ENCODE results near the gene ZNF467. TPM values are rescaled to one million over a fixed set of nuclear protein-coding genes. Genes with fewer than 3 reads are reported as not detected.

ZNF467 gene
- total RNA-seq, 1 donor from 2014 or later, result 0.17 TPM

DNA sequence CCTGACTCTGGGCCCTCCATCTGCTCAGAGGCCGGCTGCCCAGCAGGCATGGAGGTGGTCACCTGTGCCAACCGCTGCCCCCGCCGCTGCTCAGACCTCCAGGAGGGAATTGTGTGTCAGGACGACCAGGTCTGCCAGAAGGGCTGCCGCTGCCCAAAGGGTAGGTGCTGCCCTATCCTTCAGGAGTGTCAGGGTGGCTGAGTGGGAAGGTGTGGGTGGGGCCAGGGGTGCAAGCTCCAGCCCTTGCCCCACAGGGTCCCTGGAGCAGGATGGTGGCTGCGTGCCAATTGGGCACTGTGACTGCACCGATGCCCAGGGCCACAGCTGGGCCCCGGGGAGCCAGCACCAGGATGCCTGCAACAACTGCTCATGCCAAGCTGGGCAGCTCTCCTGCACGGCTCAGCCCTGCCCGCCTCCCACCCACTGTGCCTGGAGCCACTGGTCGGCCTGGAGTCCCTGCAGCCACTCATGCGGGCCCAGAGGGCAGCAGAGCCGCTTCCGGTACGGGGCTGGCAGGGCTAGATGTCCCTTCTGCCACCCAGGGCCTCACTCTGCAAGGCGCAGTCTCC lies 47.3 kb upstream of the ZNF467 start:
- Mint-ChIP-seq H3K27me3 (ENCODE audit: insufficient read depth, low read depth) (peaks cover 4% of the 10 kb centered on the region), H3K4me1 (peaks cover 3% of the 10 kb centered on the region), H3K27ac (no peak overlapping the region), H3K4me3 (no peak overlapping the region), H3K36me3 (no peaks in the 10 kb centered on the region), H3K9me3 (no peaks in the 10 kb centered on the region)
- Histone ChIP-seq H3K36me3 (no peaks in the 10 kb centered on the region), H3F3A (ENCODE audit: low read depth) (no peaks in the 10 kb centered on the region), H3K4me2 (no peak overlapping the region), H3K9ac (no peak overlapping the region), H3K4me1 (peaks cover 3% of the 10 kb centered on the region), H3K79me2 (ENCODE audit: low read depth) (no peaks in the 10 kb centered on the region), H3K27me3 (no peaks in the 10 kb centered on the region), H2AFZ (replicated peaks) (no peak overlapping the region), H4K20me1 (ENCODE audit: low read depth) (no peaks in the 10 kb centered on the region), H3K9me3 (ENCODE audit: low read depth) (no peaks in the 10 kb centered on the region), H3K27ac (no peak overlapping the region), H3K4me3 (no peak overlapping the region)
- TF ChIP-seq EZH2phosphoT487 (IDR thresholded peaks at IDR 0.05), result no peak
- TF ChIP-seq EZH2 (IDR thresholded peaks at IDR 0.05), result no peak
- TF ChIP-seq, protein P1, sequence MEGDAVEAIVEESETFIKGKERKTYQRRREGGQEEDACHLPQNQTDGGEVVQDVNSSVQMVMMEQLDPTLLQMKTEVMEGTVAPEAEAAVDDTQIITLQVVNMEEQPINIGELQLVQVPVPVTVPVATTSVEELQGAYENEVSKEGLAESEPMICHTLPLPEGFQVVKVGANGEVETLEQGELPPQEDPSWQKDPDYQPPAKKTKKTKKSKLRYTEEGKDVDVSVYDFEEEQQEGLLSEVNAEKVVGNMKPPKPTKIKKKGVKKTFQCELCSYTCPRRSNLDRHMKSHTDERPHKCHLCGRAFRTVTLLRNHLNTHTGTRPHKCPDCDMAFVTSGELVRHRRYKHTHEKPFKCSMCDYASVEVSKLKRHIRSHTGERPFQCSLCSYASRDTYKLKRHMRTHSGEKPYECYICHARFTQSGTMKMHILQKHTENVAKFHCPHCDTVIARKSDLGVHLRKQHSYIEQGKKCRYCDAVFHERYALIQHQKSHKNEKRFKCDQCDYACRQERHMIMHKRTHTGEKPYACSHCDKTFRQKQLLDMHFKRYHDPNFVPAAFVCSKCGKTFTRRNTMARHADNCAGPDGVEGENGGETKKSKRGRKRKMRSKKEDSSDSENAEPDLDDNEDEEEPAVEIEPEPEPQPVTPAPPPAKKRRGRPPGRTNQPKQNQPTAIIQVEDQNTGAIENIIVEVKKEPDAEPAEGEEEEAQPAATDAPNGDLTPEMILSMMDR (IDR thresholded peaks at IDR 0.05), result no peak
- no peak for DNase-seq (ENCODE audit: low spot score)

DNA sequence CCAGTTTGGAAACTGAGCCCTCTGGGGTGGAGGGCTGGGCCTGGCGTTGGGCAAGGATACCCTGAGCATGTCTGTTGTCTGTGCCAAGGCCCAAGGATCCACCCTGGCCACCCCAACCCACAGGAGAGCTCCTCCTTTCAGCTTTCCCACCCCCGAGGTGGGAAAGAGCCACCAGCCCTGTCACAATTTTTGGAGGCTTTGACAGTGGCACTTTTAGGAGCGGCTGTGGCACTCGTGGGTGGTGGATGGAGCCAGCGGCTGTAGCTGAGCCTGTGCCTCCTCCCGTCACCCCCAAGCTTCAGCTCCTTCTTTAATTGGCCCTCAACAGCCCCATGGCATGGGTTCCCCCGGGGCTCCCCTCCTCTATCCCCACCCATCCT lies 46.6 kb upstream of the ZNF467 start:
- Histone ChIP-seq H3K9ac (no peak overlapping the region), H3K27ac (no peak overlapping the region), H3K79me2 (ENCODE audit: low read depth) (no peaks in the 10 kb centered on the region), H3K4me2 (no peak overlapping the region), H3F3A (ENCODE audit: low read depth) (no peaks in the 10 kb centered on the region), H3K4me3 (no peak overlapping the region), H3K9me3 (ENCODE audit: low read depth) (no peaks in the 10 kb centered on the region), H2AFZ (replicated peaks) (no peak overlapping the region), H3K4me1 (peaks cover 5% of the 10 kb centered on the region), H3K27me3 (no peaks in the 10 kb centered on the region), H4K20me1 (ENCODE audit: low read depth) (no peaks in the 10 kb centered on the region), H3K36me3 (no peaks in the 10 kb centered on the region)
- H3K27me3 Mint-ChIP-seq (ENCODE audit: insufficient read depth, low read depth), result peaks cover 4% of the 10 kb centered on the region
- H3K27ac Mint-ChIP-seq, result no peak overlapping the region
- no peaks in the 10 kb centered on the region for H3K9me3 Mint-ChIP-seq
- peaks cover 3% of the 10 kb centered on the region for H3K4me1 Mint-ChIP-seq
- TF ChIP-seq, protein P1 (IDR thresholded peaks at IDR 0.05), result no peak
- no peak overlapping the region for H3K4me3 Mint-ChIP-seq
- H3K36me3 Mint-ChIP-seq, result no peaks in the 10 kb centered on the region
- no peak for DNase-seq (ENCODE audit: low spot score)

DNA sequence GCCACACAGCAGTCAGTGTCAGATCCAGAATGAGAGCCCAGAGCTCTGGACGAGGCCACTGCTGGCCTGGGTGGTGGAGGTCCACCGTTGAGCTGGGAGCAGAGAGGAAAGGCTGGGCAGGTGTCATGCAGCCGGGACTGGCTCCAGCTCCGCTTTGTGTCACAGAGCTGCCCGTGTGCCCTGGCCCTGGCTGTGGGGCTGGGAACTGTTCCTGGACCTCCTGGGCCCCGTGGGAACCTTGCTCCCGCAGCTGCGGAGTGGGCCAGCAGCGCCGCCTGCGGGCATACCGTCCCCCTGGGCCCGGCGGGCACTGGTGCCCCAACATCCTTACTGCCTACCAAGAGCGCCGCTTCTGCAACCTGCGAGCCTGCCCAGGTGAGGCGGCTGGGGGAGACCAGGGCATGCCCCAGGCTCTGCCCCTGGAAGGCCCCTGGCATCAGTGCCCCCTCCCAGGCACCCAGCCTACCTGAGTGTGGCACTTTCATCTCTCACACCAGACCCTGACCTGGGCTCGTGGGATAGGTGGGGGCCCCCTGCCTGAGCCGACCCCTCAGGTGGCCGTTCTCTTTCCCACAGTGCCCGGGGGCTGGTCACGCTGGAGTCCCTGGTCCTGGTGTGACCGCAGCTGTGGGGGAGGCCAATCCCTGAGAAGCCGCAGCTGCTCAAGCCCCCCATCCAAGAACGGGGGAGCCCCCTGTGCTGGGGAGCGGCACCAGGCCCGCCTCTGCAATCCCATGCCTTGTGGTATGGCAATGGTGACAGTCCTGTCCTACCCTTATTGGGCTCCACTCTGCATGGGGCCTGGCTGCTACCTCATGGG lies 46.0 kb upstream of the ZNF467 start:
- Histone ChIP-seq H3K4me2 (no peak overlapping the region), H3K4me1 (peaks cover 5% of the 10 kb centered on the region), H2AFZ (replicated peaks) (no peak overlapping the region), H3K9ac (no peak overlapping the region), H3K36me3 (no peaks in the 10 kb centered on the region), H4K20me1 (ENCODE audit: low read depth) (no peaks in the 10 kb centered on the region), H3K4me3 (no peak overlapping the region), H3K9me3 (ENCODE audit: low read depth) (no peaks in the 10 kb centered on the region), H3K27ac (no peak overlapping the region), H3K79me2 (ENCODE audit: low read depth) (no peaks in the 10 kb centered on the region), H3F3A (ENCODE audit: low read depth) (no peaks in the 10 kb centered on the region), H3K27me3 (no peaks in the 10 kb centered on the region)
- peaks cover 2% of the 10 kb centered on the region for H3K27me3 Mint-ChIP-seq (ENCODE audit: insufficient read depth, low read depth)
- no peaks in the 10 kb centered on the region for H3K36me3 Mint-ChIP-seq
- no peak overlapping the region for H3K27ac Mint-ChIP-seq
- no peak overlapping the region for H3K4me3 Mint-ChIP-seq
- DNase-seq (ENCODE audit: low spot score), result no peak
- H3K4me1 Mint-ChIP-seq, result peaks cover 3% of the 10 kb centered on the region
- no peaks in the 10 kb centered on the region for H3K9me3 Mint-ChIP-seq
- TF ChIP-seq EZH2phosphoT487 (IDR thresholded peaks at IDR 0.05), result no peak
- TF ChIP-seq EZH2 (IDR thresholded peaks at IDR 0.05), result no peak
- TF ChIP-seq, protein P1 (IDR thresholded peaks at IDR 0.05), result no peak
